Esophagus squamous epithelium (tissue), 5 donors: Measurements from ENCODE around the gene AMPH. TPM values are rescaled to one million over a fixed set of nuclear protein-coding genes. Genes with fewer than 3 reads are reported as not detected.

ENCODE experiments used
- DNase-seq: peaks from one replicate; lab custom pipeline; 2025; lab: John Stamatoyannopoulos, UW
- H3K27ac ChIP-seq, 4 donors: fragments of 200-600 bp; sonication (generic); one replicate each; pipeline ENCODE4 v1.5.1; 2016 to 2019; ENCODE audit warnings: mild to moderate bottlenecking in 1 of 4
- H3K27me3 ChIP-seq, 4 donors: fragments of 200-600 bp; sonication (generic); 1 replicate in 3 of 4; 2 replicates in 1 of 4; pipeline versions ENCODE4 v1.5.1 to v1.6.0; 2017 to 2021; ENCODE audit warnings: antibody characterized with exemption in 1 of 4
- H3K36me3 ChIP-seq, 3 donors: fragments of 200-600 bp; sonication (generic); one replicate each; pipeline ENCODE4 v1.5.1; 2016 to 2019
- H3K4me1 ChIP-seq, 3 donors: fragments of 200-600 bp; sonication (generic); one replicate each; pipeline ENCODE4 v1.5.1; 2017 to 2019
- H3K4me3 ChIP-seq, 4 donors: fragments of 200-600 bp; sonication (generic); 1 replicate in 3 of 4; 2 replicates in 1 of 4; pipeline ENCODE4 v1.5.1; 2016 to 2019; ENCODE audit warnings: mild to moderate bottlenecking in 2 of 4, moderate library complexity in 1 of 4
- H3K9me3 ChIP-seq, 3 donors: fragments of 200-600 bp; sonication (generic); one replicate each; pipeline ENCODE4 v1.5.1; 2016 to 2019
- CTCF ChIP-seq, 6 experiments: fragments of 450-650 bp in 4 of 6; fragments of 200-600 bp in 2 of 6; sonication (generic) in 2 of 6; IDR thresholded peaks; one replicate each; pipeline ENCODE4 v1.5.1; 2016 to 2019; ENCODE audit warnings: antibody characterized with exemption in 6 of 6, mild to moderate bottlenecking in 4 of 6, moderate library complexity in 4 of 6
- POLR2A ChIP-seq, 4 donors: fragments of 450-650 bp; IDR thresholded peaks; one replicate each; pipeline ENCODE4 v1.6.1; 2017; ENCODE audit warnings: antibody characterized with exemption in 4 of 4, mild to moderate bottlenecking in 4 of 4, moderate library complexity in 3 of 4
- WGBS, 2 donors: methylation state at CpG; one replicate each; pipeline ENCODE4 v1.1.5; 2018; 5-methylcytosine and 5-hydroxymethylcytosine counted together
- intact Hi-C: fragments of 100-400 bp; cut with DNase I; formaldehyde crosslinking; loops from one replicate; pipeline ENCODE4 v1.15.0; 2022
- total RNA-seq, 4 donors: library from RNA; depleted of rRNA; stranded (reverse); fragments of >200 nt; gene quantifications; one replicate each; pipeline ENCODE4 v1.1.0, GENCODE V29; 2016
- donor health status: DM: yes; HTN: yes; CAD: no.

Gene AMPH
- total RNA-seq, 4 donors from 2014 or later = 0.18 to 2.3 (median 1.7) TPM; not detected in 1

GRCh38 chr7:38438970-38439369, 192.2 kb downstream of the AMPH start:
- no peaks in the 10 kb centered on the region for H3K4me1 ChIP-seq
- intact Hi-C loops = no loop called here

GRCh38 chr7:38432671-38433070, 198.5 kb downstream of the AMPH start:
- DNase-seq = no peak
- H3K4me1 ChIP-seq = no peaks in the 10 kb centered on the region
- H3K9me3 ChIP-seq = no peaks in the 10 kb centered on the region
- H3K36me3 ChIP-seq = peaks cover 0 to 5% (median 0%) of the 10 kb centered on the region in 3 donors
- no peaks in the 10 kb centered on the region for H3K27me3 ChIP-seq
- intact Hi-C loops = no loop called here
- TF ChIP-seq POLR2A (IDR thresholded peaks at IDR 0.05) (no peak), CTCF (IDR thresholded peaks at IDR 0.05) (no peak)
- H3K4me3 ChIP-seq = no peak overlapping the region
- WGBS, 2 donors = 72 to 75% methylated on average over 3 of the region's 3 CpGs
- H3K27ac ChIP-seq = no peak overlapping the region

More at GRCh38 chr7:38438970-38439369, 192.2 kb downstream of the AMPH start:
- no peaks in the 10 kb centered on the region for H3K9me3 ChIP-seq
- no peak for TF ChIP-seq CTCF (IDR thresholded peaks at IDR 0.05)
- no peak for DNase-seq
- no peak overlapping the region for H3K4me3 ChIP-seq
- peaks cover 0 to 5% (median 0%) of the 10 kb centered on the region in 3 donors for H3K36me3 ChIP-seq
- H3K27me3 ChIP-seq = no peaks in the 10 kb centered on the region
- no peak overlapping the region for H3K27ac ChIP-seq

GRCh38 chr7:38432080-38432479, 199.1 kb downstream of the AMPH start:
- Histone ChIP-seq H3K4me3 (no peak overlapping the region), H3K27ac (no peak overlapping the region), H3K27me3 (no peaks in the 10 kb centered on the region), H3K9me3 (no peaks in the 10 kb centered on the region), H3K36me3 (peaks cover 0 to 5% (median 0%) of the 10 kb centered on the region in 3 donors), H3K4me1 (no peaks in the 10 kb centered on the region)
- no peak for DNase-seq
- intact Hi-C loops = no loop called here
- 75 to 83% methylated on average over 1 of the region's 1 CpG for whole genome bisulfite sequencing, 2 donors
- no peak for TF ChIP-seq POLR2A (IDR thresholded peaks at IDR 0.05)
- TF ChIP-seq CTCF (IDR thresholded peaks at IDR 0.05) = no peak

GRCh38 chr7:38429057-38429456, 202.1 kb downstream of the AMPH start:
- H3K4me1 ChIP-seq = no peaks in the 10 kb centered on the region
- H3K9me3 ChIP-seq = no peaks in the 10 kb centered on the region
- WGBS, 2 donors = 67 to 92% methylated on average over 3 to 7 of the region's 7 CpGs
- no peak for DNase-seq
- TF ChIP-seq POLR2A (IDR thresholded peaks at IDR 0.05) (no peak), CTCF (IDR thresholded peaks at IDR 0.05) (no peak)
- intact Hi-C loops = no loop called here
- H3K27me3 ChIP-seq = no peaks in the 10 kb centered on the region
- no peak overlapping the region for H3K27ac ChIP-seq
- H3K36me3 ChIP-seq = no peaks in the 10 kb centered on the region
- no peak overlapping the region for H3K4me3 ChIP-seq

- no peaks in the 10 kb centered on the region for H3K36me3 ChIP-seq
- H3K4me1 ChIP-seq = no peaks in the 10 kb centered on the region
- H3K4me3 ChIP-seq = no peak overlapping the region
- WGBS, 2 donors = 44% methylated on average over 1 of the region's 1 CpG
- TF ChIP-seq CTCF (IDR thresholded peaks at IDR 0.05) (no peak), POLR2A (IDR thresholded peaks at IDR 0.05) (no peak)
- H3K9me3 ChIP-seq = no peaks in the 10 kb centered on the region
- no peak for DNase-seq
- no peak overlapping the region for H3K27ac ChIP-seq
- intact Hi-C loops = no loop called here
- no peaks in the 10 kb centered on the region for H3K27me3 ChIP-seq
Observed at GRCh38 chr7:38428041-38428440, 203.1 kb downstream of the AMPH start.
